NOMO-1 treated with dmso at 0.1 percent for 144 hours (cell line): ENCODE measurements around the gene SSBP2.
A peak's percentile ranks its signal among the peaks of the same experiment; 100 is the strongest.

Source experiments
- DNase-seq: peaks from one replicate; lab custom pipeline; 2025; ENCODE audit not compliant: unreplicated experiment; lab: John Stamatoyannopoulos, UW

The SSBP2 gene

DNA sequence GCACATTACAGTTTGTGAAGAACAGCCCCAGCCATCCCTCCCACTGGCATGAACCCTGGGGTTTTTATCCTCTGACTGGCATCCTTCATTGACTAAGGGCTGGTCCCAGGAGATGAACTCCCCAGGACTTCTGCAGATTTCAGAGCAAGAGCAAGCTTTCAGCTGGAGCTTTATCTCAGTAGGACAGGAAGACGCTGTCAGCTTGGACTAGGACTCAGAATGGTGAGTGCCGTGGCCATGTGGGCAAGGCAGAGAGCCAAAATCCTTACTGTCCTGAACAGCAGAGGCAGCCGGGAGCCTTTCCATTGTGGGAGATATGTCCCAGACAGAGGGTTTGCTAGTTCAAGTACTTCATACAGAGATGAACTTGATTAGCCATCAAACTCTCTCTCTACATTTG is 353.7 kb downstream of the SSBP2 start:
- no peak for DNase-seq

DNA sequence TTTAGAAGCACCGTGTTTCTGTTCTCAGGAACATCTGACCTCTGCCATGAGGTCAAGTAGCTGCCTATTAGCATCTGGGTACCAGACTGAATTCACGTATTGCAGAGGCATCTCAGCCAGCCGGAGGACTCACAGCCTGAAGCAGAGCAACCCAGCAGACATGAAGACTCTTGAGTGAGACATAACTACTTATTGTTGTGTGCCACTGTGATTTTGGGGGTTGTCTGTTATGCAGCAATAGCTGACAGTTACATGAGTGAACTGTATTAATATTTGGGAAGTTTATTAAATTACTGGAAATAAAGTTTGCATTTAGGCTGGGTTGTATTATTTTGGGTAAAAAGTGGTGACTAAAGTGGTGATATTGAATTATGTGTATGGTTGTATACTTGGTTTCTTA is 355.6 kb downstream of the SSBP2 start:
- DNase-seq = no peak

DNA sequence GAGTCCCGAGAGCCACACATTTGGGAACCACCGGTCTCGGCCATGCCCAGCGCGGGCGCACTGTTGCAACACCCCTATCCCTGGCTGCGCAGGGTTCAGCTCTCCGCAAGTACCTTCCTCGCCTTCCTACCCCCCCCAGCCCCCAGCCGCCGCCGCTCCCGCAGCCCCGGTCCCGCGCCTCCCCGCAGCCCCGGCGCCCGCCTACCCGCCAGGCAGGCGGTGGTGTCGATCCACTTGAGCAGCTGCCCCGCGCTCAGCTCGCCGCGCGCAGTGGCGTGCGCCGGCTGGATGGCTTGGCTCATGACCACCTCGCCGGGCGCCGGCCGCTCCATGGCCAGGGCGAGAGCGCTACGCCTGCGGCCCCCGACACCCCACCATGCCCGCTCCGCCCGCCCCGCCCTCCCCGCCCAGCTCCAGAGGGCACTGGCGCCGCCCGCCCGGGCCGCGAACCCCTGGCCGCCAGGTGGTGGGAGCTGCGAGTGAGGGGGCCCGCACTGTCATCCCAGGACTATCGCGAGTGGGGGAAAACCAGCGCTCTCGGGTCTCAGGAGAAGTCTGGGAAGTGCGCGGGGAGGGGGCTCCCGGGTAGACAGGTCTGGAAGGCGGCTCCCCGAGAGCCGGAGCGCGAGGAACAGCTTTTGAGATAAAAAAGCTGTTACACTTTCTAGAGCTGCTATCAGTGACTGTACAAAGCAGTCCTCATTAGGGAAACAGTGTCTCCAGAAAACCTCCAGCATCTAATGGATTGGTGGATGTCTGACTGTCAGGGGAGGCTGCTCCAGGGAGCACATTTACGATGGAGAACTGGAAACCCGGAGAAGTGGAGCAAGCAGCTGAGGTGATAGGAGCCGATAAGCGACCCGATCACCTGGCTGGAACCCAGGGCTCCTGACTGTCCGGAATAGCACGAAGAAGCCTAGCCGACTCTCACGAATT is 356.8 kb downstream of the SSBP2 start, which contains the start of gene ACOT12:
ACOT12 (minus strand) TSS at position 352 of the 936 bp plus-strand sequence; CDS start at position 332, 20 bp downstream.
- DNase-seq = no peak

DNA sequence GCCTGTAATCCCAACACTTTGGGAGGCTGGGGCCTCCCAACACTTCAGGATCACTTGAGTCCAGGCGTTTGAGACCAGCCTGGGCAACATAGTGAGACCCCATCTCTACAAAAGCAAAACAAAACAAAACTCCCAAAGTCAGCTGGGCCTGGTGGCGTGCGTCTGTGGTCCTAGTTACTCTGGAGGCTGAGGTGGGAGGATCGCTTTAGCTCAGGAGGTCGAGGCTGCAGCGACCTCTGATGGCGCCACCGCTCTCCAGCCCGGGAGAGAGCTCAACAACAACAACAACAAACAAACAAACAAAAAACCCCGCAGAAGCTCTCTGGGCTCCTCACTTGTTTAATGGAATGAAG is 357.5 kb downstream of the SSBP2 start:
- DNase-seq = no peak

DNA sequence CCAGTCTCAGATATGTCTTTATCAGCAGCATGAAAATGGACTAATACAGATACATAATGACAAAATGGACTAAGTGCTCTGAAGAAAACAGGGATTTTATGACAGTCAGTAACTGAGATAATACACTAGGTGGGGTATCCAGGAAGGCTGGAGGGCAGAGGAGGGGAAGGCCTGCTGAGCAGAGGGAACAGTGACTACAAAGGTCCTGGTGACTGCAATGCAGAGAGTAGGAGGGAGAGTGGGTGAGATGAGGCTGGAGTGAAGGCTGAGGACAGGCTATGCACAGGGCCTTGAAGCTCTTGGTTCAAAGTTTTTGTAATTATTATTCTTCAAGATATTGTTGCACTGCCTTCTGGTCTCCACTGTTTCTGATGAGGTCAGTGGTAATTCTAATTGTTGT is 361.9 kb downstream of the SSBP2 start:
- DNase-seq = no peak

GRCh38 chr5:81388169-81388568 is 362.7 kb downstream of the SSBP2 start:
- no peak for DNase-seq

- no peak for DNase-seq
These were observed 367.0 kb downstream of the SSBP2 start for GRCh38 chr5:81383867-81384266.

DNA sequence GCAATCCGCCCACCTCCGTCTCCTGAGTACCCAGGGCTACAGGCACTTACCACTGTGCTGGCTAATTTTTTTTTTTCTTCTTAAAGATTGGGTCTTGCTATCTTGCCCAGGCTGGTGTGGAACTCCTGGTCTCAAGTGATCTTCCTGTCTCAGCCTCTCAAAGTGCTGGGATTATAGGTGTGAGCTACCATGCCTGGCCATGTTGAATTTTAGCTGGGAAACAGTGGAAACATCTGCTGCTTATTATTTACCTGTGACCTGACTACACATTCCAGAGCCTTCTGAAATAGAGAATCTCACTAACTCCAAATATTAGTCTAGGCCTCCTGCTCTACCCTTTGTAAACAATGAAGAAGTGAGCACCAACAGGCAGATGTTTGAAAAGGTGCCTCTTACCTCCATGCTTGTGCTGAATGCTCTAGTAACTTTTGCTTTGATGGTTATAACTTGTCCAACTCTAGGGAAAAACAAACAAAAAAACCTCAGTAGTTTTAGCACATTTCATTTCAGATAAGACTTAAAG is 379.5 kb downstream of the SSBP2 start:
- DNase-seq = no peak

DNA sequence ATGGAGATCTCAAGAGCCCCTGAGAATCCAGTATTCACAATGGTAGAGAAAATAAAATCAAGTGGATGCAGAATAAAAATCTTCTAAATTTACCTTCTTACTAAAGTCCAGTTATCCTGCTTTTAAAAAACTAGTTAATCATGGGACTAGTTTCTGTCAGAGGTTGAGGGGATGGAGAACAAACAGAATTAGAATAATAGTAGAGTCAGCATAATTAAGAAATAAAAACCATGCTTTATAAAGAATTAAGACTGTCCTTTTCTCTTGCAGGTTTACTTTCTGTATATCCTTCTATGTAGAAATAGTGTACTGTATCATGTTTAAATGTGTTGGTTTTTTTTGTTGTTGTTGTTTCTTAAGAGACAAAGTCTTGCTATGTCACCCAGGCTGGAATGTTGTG is 380.0 kb downstream of the SSBP2 start:
- DNase-seq = no peak

GRCh38 chr5:81365541-81365940 is 385.4 kb downstream of the SSBP2 start:
- DNase-seq = no peak

DNA sequence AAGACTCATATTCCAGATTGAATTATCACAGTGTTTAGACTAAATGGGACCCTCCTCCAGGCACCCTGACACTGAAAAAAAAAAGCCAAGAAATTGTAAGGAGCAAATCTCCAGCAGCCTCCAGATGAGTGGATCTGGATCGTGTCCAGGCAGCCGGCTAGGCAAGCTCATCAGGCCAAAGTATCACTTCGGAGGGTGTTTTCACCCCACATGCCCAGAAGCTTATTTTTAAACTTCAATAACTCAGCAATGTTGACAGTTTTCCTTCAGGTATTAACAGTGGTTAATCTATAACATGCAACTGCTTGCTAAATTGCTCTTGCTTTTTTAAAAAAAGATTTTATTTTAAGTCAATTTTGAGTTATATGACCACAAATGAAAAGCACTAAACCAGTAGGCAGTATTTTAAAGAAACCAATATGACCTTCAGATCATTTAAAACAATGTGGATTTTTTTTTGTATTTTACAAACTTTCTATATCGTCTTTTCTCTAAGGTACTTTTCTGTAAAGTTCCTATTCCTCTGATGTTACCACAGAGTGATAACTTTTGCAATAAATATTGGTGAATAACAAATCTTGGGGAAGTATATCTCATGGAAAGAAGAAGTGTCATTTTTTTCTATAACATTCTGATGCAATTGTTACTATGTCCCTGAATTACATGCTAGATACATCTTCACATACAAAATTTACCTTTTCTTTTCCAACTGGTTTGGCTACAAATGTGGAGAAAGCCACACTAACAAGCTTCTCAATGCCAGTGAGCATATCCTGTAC is 387.6 kb downstream of the SSBP2 start:
- peak; percentile 5 for DNase-seq
